H1 (cell line): ENCODE results near the gene UNC5B. TPM values are rescaled to one million over a fixed set of nuclear protein-coding genes. Genes with fewer than 3 reads are reported as not detected.

Experiments
- CTCF ChIA-PET: fragments of 300-600 bp; sonication (Branson Sonifier 250); formaldehyde crosslinking; loops from one replicate; lab custom pipeline; 2021; ENCODE audit not compliant: partially characterized antibody; lab: Charles Lee
- POLR2A ChIA-PET: fragments of 300-600 bp; sonication (Branson Sonifier 250); formaldehyde crosslinking; loops from one replicate; lab custom pipeline; 2021; ENCODE audit warnings: inconsistent platforms; ENCODE audit not compliant: partially characterized antibody; lab: Charles Lee
- DNase-seq, 2 experiments: peaks; one replicate each; pipeline versions ENCODE4 v3.0.0 to v3.0.0-alpha.2; 2010 to 2022; ENCODE audit warnings: low spot score in 2 of 2, low read depth in 1 of 2, mixed read lengths in 1 of 2
- FAIRE-seq: peaks from 2 replicates; lab custom pipeline; 2011; peaks lifted over from hg19 to GRCh38; lab: Jason Lieb, UNC
- H2AFZ ChIP-seq: 2 replicates; pipeline ENCODE4 v1.8.1; 2012; ENCODE audit warnings: low read length, inconsistent platforms
- H2AK5ac ChIP-seq: 2 replicates; pipeline ENCODE4 v1.6.1; 2013; ENCODE audit warnings: low read depth, low read length
- H2BK120ac ChIP-seq: replicated peaks from 2 replicates; pipeline ENCODE3; 2013; ENCODE audit warnings: low read depth, low read length, inconsistent platforms
- H2BK12ac ChIP-seq: 2 replicates; pipeline ENCODE4 v1.6.1; 2013; ENCODE audit warnings: low read depth, low read length
- H2BK15ac ChIP-seq: 2 replicates; pipeline ENCODE4 v1.6.1; 2013; ENCODE audit warnings: low read length
- H2BK20ac ChIP-seq: 2 replicates; pipeline ENCODE4 v1.6.1; 2013; ENCODE audit warnings: low read length
- H2BK5ac ChIP-seq: 2 replicates; pipeline ENCODE4 v1.6.1; 2013; ENCODE audit warnings: low read depth, low read length
- H3K14ac ChIP-seq: 2 replicates; pipeline ENCODE4 v1.6.1; 2013; ENCODE audit warnings: inconsistent platforms; ENCODE audit not compliant: insufficient read length
- H3K18ac ChIP-seq: 2 replicates; pipeline ENCODE4 v1.6.1; 2013; ENCODE audit warnings: low read length; ENCODE audit errors: extremely low read depth
- H3K23ac ChIP-seq: 2 replicates; pipeline ENCODE4 v1.6.1; 2013; ENCODE audit warnings: inconsistent platforms; ENCODE audit not compliant: insufficient read length
- H3K23me2 ChIP-seq: 2 replicates; pipeline ENCODE4 v1.6.1; 2013; ENCODE audit warnings: low read depth, low read length
- H3K27ac ChIP-seq: 2 replicates; pipeline ENCODE4 v1.6.1; 2011; ENCODE audit warnings: low read depth, low read length, inconsistent platforms
- H3K27me3 ChIP-seq, 4 experiments: replicated peaks in 1 of 4; 1 replicate in 1 of 4; 2 replicates in 3 of 4; pipeline versions ENCODE4 v1.6.1 to v1.8.1; 2011 to 2013; ENCODE audit warnings: low read length in 3 of 4, mild to moderate bottlenecking in 3 of 4, inconsistent platforms in 2 of 4, mixed read lengths in 2 of 4, moderate library complexity in 1 of 4; ENCODE audit not compliant: control insufficient read depth in 3 of 4, insufficient read depth in 3 of 4; ENCODE audit errors: extremely low read depth in 1 of 4
- H3K36me3 ChIP-seq, 4 experiments: 2 replicates each; pipeline versions ENCODE4 v1.6.1 to v1.8.1; 2011 to 2013; ENCODE audit warnings: mild to moderate bottlenecking in 4 of 4, low read length in 3 of 4, moderate library complexity in 2 of 4, control low read depth in 1 of 4, inconsistent platforms in 1 of 4; ENCODE audit not compliant: insufficient read depth in 4 of 4, control insufficient read depth in 2 of 4
- H3K4ac ChIP-seq: replicated peaks from 2 replicates; pipeline ENCODE3; 2013; ENCODE audit warnings: low read length, low read depth, mixed read lengths, inconsistent platforms; ENCODE audit not compliant: insufficient read length
- H3K4me1 ChIP-seq, 4 experiments: replicated peaks in 1 of 4; 1 replicate in 1 of 4; 2 replicates in 3 of 4; pipeline versions ENCODE4 v1.6.1 to v1.8.1; 2011 to 2013; ENCODE audit warnings: low read length in 3 of 4, inconsistent platforms in 2 of 4, mixed read lengths in 1 of 4; ENCODE audit not compliant: insufficient read depth in 4 of 4, control insufficient read depth in 3 of 4
- H3K4me2 ChIP-seq, 2 experiments: 2 replicates each; pipeline versions ENCODE4 v1.6.1 to v1.8.1; 2011 to 2013; ENCODE audit warnings: low read depth in 2 of 2, low read length in 2 of 2, control low read depth in 1 of 2, inconsistent platforms in 1 of 2, mild to moderate bottlenecking in 1 of 2; ENCODE audit not compliant: insufficient read depth in 1 of 2
- H3K4me3 ChIP-seq, 4 experiments: fragments of 200-600, 300-600 bp in 1 of 4; sonication (generic), shearing (Covaris generic), sonication (Bioruptor Twin) in 1 of 4; 2 replicates each; pipeline versions ENCODE4 v1.5.1 to v1.8.1; 2011 to 2016; ENCODE audit warnings: low read length in 4 of 4, low read depth in 3 of 4, control low read depth in 2 of 4, inconsistent platforms in 2 of 4, mild to moderate bottlenecking in 2 of 4, mixed read lengths in 1 of 4, moderate library complexity in 1 of 4; ENCODE audit not compliant: insufficient read depth in 2 of 4; ENCODE audit errors: extremely low read depth in 1 of 4
- H3K56ac ChIP-seq: replicated peaks from 2 replicates; pipeline ENCODE3; 2013; ENCODE audit warnings: low read depth, mild to moderate bottlenecking, mixed read lengths, low read length, inconsistent platforms; ENCODE audit not compliant: insufficient read length
- H3K79me1 ChIP-seq: 2 replicates; pipeline ENCODE4 v1.6.1; 2013; ENCODE audit warnings: low read depth, low read length, control low read depth
- H3K79me2 ChIP-seq, 2 experiments: 2 replicates each; pipeline versions ENCODE4 v1.6.1 to v1.8.1; 2012 to 2013; ENCODE audit warnings: low read length in 2 of 2, mild to moderate bottlenecking in 2 of 2, inconsistent platforms in 1 of 2; ENCODE audit not compliant: insufficient read depth in 2 of 2, control insufficient read depth in 1 of 2
- H3K9ac ChIP-seq, 4 experiments: replicated peaks in 1 of 4; 1 replicate in 1 of 4; 2 replicates in 3 of 4; pipeline versions ENCODE4 v1.6.1 to v1.8.1; 2011 to 2013; ENCODE audit warnings: low read depth in 3 of 4, low read length in 3 of 4, control low read depth in 2 of 4, mild to moderate bottlenecking in 2 of 4, moderate library complexity in 2 of 4, inconsistent platforms in 1 of 4; ENCODE audit errors: extremely low read depth in 1 of 4
- H3K9me3 ChIP-seq, 2 experiments: 2 replicates each; pipeline versions ENCODE4 v1.6.1 to v1.8.1; 2012 to 2013; ENCODE audit warnings: mild to moderate bottlenecking in 2 of 2, moderate library complexity in 2 of 2, control low read depth in 1 of 2, inconsistent platforms in 1 of 2, low read depth in 1 of 2, low read length in 1 of 2, mixed read lengths in 1 of 2; ENCODE audit not compliant: insufficient read depth in 2 of 2
- H4K20me1 ChIP-seq, 2 experiments: replicated peaks in 1 of 2; 2 replicates each; pipeline versions ENCODE3 to v1.8.1; 2011 to 2013; ENCODE audit warnings: inconsistent platforms in 2 of 2, low read length in 2 of 2, mild to moderate bottlenecking in 1 of 2; ENCODE audit not compliant: insufficient read depth in 2 of 2, control insufficient read depth in 1 of 2
- H4K5ac ChIP-seq: 2 replicates; pipeline ENCODE4 v1.6.1; 2013; ENCODE audit warnings: low read length, low read depth, mixed read lengths, inconsistent platforms; ENCODE audit not compliant: insufficient read length
- H4K8ac ChIP-seq: 2 replicates; pipeline ENCODE4 v1.8.0; 2013; ENCODE audit warnings: mild to moderate bottlenecking, moderate library complexity, low read length, inconsistent platforms; ENCODE audit not compliant: insufficient read depth; ENCODE audit errors: extremely low read depth
- H4K91ac ChIP-seq: replicated peaks from 2 replicates; pipeline ENCODE3; 2013; ENCODE audit warnings: low read length, mixed read lengths, inconsistent platforms; ENCODE audit not compliant: insufficient read length
- MAFK ChIP-seq: IDR thresholded peaks from 2 replicates; pipeline ENCODE4 v1.6.1; 2012; ENCODE audit warnings: low read depth, mild to moderate bottlenecking, improper control_type of control experiment, low read length
- TBP ChIP-seq: IDR thresholded peaks from 2 replicates; pipeline ENCODE4 v1.6.1; 2011; ENCODE audit warnings: low read depth, low read length, improper control_type of control experiment
- WGBS, 2 experiments: shearing (Covaris generic) in 1 of 2; methylation state at CpG; one replicate each; pipeline versions ENCODE4 v1.1.6 to v1.1.7; 2013 to 2015; ENCODE audit warnings: low lambda C conversion rate in 2 of 2, mixed read lengths in 2 of 2, inconsistent platforms in 1 of 2, low coverage in 1 of 2, missing lambda C conversion rate in 1 of 2; ENCODE audit not compliant: insufficient replicate concordance in 2 of 2, insufficient coverage in 1 of 2, insufficient read length in 1 of 2; ENCODE audit errors: extremely low coverage in 1 of 2, missing lambda C conversion rate in 1 of 2; 5-methylcytosine and 5-hydroxymethylcytosine counted together
- polyA plus RNA-seq, 7 experiments: library from polyadenylated mRNA; depleted of rRNA in 3 of 7; stranded (reverse) in 5 of 7; unstranded in 2 of 7; fragments of >200 nt in 5 of 7; fragments of 200-250 nt in 2 of 7; gene quantifications; 1 replicate in 5 of 7; 2 replicates in 1 of 7; 4 replicates in 1 of 7; pipeline versions ENCODE4 v1.2.1 to v1.2.3, GENCODE V29; 2011 to 2013; ENCODE audit warnings: missing spikeins in 2 of 7, mixed read lengths in 2 of 7
- total RNA-seq: library from RNA; stranded (reverse); fragmentation: NEBNext Ultra II Directional; extraction: Animal tissue kit (Norgen Biotek cat#: 25700); gene quantifications from 2 replicates; pipeline ENCODE4 v1.2.1, GENCODE V29; 2021

The UNC5B gene
- total and polyA plus RNA-seq, 2 of the 8 experiments (the other 6 are each of a cell fraction or from before 2014, with no cell fraction given) = 27.9 to 31.8 TPM

GRCh38 chr10:71307469-71308085 is 95.2 kb downstream of the UNC5B start:
- Histone ChIP-seq H3K79me1 (no peaks in the 10 kb centered on the region), H2AK5ac (no peak overlapping the region), H2BK5ac (no peak overlapping the region), H3K9ac (no peak overlapping the region), H2BK20ac (no peak overlapping the region), H2BK12ac (no peak overlapping the region), H3K56ac (no peak overlapping the region), H3K4ac (no peak overlapping the region), H3K9me3 (no peaks in the 10 kb centered on the region), H3K27me3 (peaks cover 0 to 3% (median 0%) of the 10 kb centered on the region in 4 experiments; a peak in 1 of 7 replicates), H3K4me1 (peaks cover 0 to 4% (median 0%) of the 10 kb centered on the region in 4 experiments; a peak in 3 of 7 replicates), H2BK120ac (no peak overlapping the region), H2BK15ac (peak overlapping the region; percentile 96; the same call in 1 of the 2 replicates), H3K79me2 (no peaks in the 10 kb centered on the region; a peak in 1 of 4 replicates), H3K14ac (no peak overlapping the region), H3K4me2 (no peak overlapping the region), H4K5ac (no peak overlapping the region), H3K18ac (no peak overlapping the region), H3K27ac (no peak overlapping the region), H2AFZ (no peak overlapping the region), H3K23me2 (no peaks in the 10 kb centered on the region), H4K20me1 (peaks cover 0 to 3% of the 10 kb centered on the region in 2 experiments), H3K23ac (no peak overlapping the region)
- 89% methylated on average over 8 of the region's 8 CpGs; no CpG with 5 or more reads in 1 of the 2 experiments for WGBS, 2 experiments
- no peak for FAIRE-seq
- CTCF ChIA-PET = interaction anchor here (0.8 to 4.5 kb wide), 13 partner anchors 11 to 404 kb away, joined by 3 to 32 read pairs (median 4); partner anchors contain the start of gene SLC29A3
- POLR2A ChIA-PET = interaction anchor here (1.2 kb wide), 1 partner anchor 7 kb away, joined by 3 read pairs; no protein-coding TSS in a partner anchor
- DNase-seq = no peak
- TF ChIP-seq MAFK = peak; percentile 45; the same call in 1 of the 2 replicates
- no peak for TF ChIP-seq TBP
- TF ChIP-seq, all 59 proteins: peak for 1
- H3K36me3 ChIP-seq = 0 out of 8 replicates have a peak, but pooled peaks cover 0 to 2% (median 0%) of the 10 kb centered on the region in 4 experiments
- no peak overlapping the region for H3K4me3 ChIP-seq
- no peak overlapping the region for H4K8ac ChIP-seq
- no peak overlapping the region for H4K91ac ChIP-seq
